K562 (cell line): ENCODE data around the gene C4orf36.

Experiments used
- CREB3 ChIP-seq: fragments of 450-650 bp; conservative IDR thresholded peaks from 2 replicates; pipeline ENCODE4 v1.6.1; 2016; ENCODE audit warnings: missing genetic modification characterization, low read depth, mild to moderate bottlenecking, missing compliant biosample characterization, moderate library complexity
- CTBP1 ChIP-seq: fragments of 450-650 bp; IDR thresholded peaks from 2 replicates; pipeline ENCODE4 v1.6.1; 2016; ENCODE audit warnings: borderline replicate concordance
- ETV5 ChIP-seq: sonication (generic); formaldehyde crosslinking; IDR thresholded peaks from 2 replicates; pipeline ENCODE4 v1.4.0; 2020; ENCODE audit warnings: low read depth, mild to moderate bottlenecking, missing genetic modification reagents
- EZH2 ChIP-seq: IDR thresholded peaks from 2 replicates; pipeline ENCODE4 v1.6.1; 2012; ENCODE audit warnings: low read depth, mild to moderate bottlenecking, inconsistent platforms, low read length, borderline replicate concordance
- KLF16 ChIP-seq: IDR thresholded peaks from 2 replicates; pipeline ENCODE4 v1.6.1; 2016; ENCODE audit warnings: antibody characterized with exemption
- TCF15 ChIP-seq: fragments of 250-450 bp; sonication (Bioruptor Pico); IDR thresholded peaks from 2 replicates; pipeline ENCODE4 v1.8.0; 2022; ENCODE audit warnings: moderate library complexity, mild to moderate bottlenecking, inconsistent platforms
- WHSC1 ChIP-seq: IDR thresholded peaks from one replicate; pipeline ENCODE4 v1.6.1; 2012; ENCODE audit warnings: low read length, control low read depth, inconsistent platforms
- ZBTB40 ChIP-seq, 2 experiments: fragments of 450-650 bp in 1 of 2; sonication (generic) in 1 of 2; formaldehyde crosslinking in 1 of 2; IDR thresholded peaks; 2 replicates each; pipeline versions ENCODE4 v1.7.1 to v1.9.0; 2016 to 2022; ENCODE audit warnings: inconsistent platforms in 1 of 2, mild to moderate bottlenecking in 1 of 2, missing genetic modification reagents in 1 of 2

GRCh38 chr4:86917212-86918039 lies 25.2 kb upstream of the C4orf36 start:
- TF ChIP-seq WHSC1 (no peak), TCF15 (CRISPR knock-in tag) (no peak), ZBTB40 (IDR thresholded peaks at IDR 0.05) (no peak), ZBTB40 (CRISPR knock-in tag; IDR thresholded peaks at IDR 0.05) (no peak), EZH2 (no peak), CREB3 (tag) (no peak), ETV5 (CRISPR knock-in tag) (no peak), KLF16 (no peak), CTBP1 (no peak)
